B cell (primary cell): Measurements from ENCODE around the gene CABCOCO1. TPM values are rescaled to one million over a fixed set of nuclear protein-coding genes. Genes with fewer than 3 reads are reported as not detected.

Experiments used
- ATAC-seq: fragments of 200-7000 bp; cut with Tn5 transposase; one replicate; pipeline ENCODE4 v1.10.0; 2021; ENCODE audit warnings: low read depth, mild to moderate bottlenecking, moderate number of reproducible peaks, moderate library complexity
- CTCF ChIA-PET: fragments of 350-600 bp; sonication (Branson Sonifier 250); formaldehyde crosslinking; loops from one replicate; lab custom pipeline; 2021; ENCODE audit warnings: antibody characterized with exemption, inconsistent platforms; lab: Charles Lee
- POLR2A ChIA-PET: fragments of 350-600 bp; sonication (Branson Sonifier 250); formaldehyde crosslinking; loops from one replicate; lab custom pipeline; 2021; ENCODE audit warnings: antibody characterized with exemption; lab: Charles Lee
- DNase-seq: peaks from one replicate; pipeline ENCODE4 v3.0.0; 2013
- H2AFZ ChIP-seq: 2 replicates; pipeline ENCODE4 v1.6.1; 2012; ENCODE audit warnings: mild to moderate bottlenecking, low read depth, low read length; ENCODE audit not compliant: insufficient read depth, poor library complexity, severe bottlenecking
- H3K27ac ChIP-seq, 2 donors: 1 replicate in 1 of 2; 2 replicates in 1 of 2; pipeline ENCODE4 v1.5.1; 2012 to 2013; ENCODE audit warnings: low read length in 2 of 2, mild to moderate bottlenecking in 2 of 2, moderate library complexity in 1 of 2
- H3K27me3 ChIP-seq, 4 experiments: fragments of 200-600 bp in 1 of 4; sonication (generic) in 1 of 4; replicated peaks in 1 of 4; 1 replicate in 2 of 4; 2 replicates in 2 of 4; pipeline versions ENCODE4 v1.6.1 to v1.7.0; 2013 to 2016; ENCODE audit warnings: low read length in 3 of 4, mild to moderate bottlenecking in 2 of 4, mixed read lengths in 1 of 4, moderate library complexity in 1 of 4; ENCODE audit not compliant: insufficient read depth in 4 of 4, control insufficient read depth in 3 of 4; ENCODE audit errors: control extremely low read depth in 1 of 4
- H3K36me3 ChIP-seq, 2 experiments: replicated peaks in 1 of 2; 1 replicate in 1 of 2; 2 replicates in 1 of 2; pipeline versions ENCODE4 v1.6.1 to v1.7.1; 2013; ENCODE audit warnings: low read length in 1 of 2; ENCODE audit not compliant: insufficient read depth in 2 of 2, control insufficient read depth in 1 of 2; ENCODE audit errors: control extremely low read depth in 1 of 2, extremely low read depth in 1 of 2
- H3K4me1 ChIP-seq, 2 donors: fragments of 200-600 bp in 1 of 2; sonication (generic) in 1 of 2; 1 replicate in 1 of 2; 2 replicates in 1 of 2; pipeline versions ENCODE4 v1.5.1 to v1.6.1; 2013 to 2017; ENCODE audit warnings: low read length in 2 of 2; ENCODE audit not compliant: control insufficient read depth in 2 of 2, insufficient read depth in 2 of 2
- H3K4me2 ChIP-seq: replicated peaks from 2 replicates; pipeline ENCODE3; 2012; ENCODE audit warnings: mild to moderate bottlenecking, low read depth, low read length; ENCODE audit not compliant: poor library complexity, severe bottlenecking
- H3K4me3 ChIP-seq, 5 experiments: fragments of 200-600 bp in 1 of 5; sonication (generic) in 1 of 5; 1 replicate in 3 of 5; 2 replicates in 2 of 5; pipeline versions ENCODE4 v1.5.1 to v1.7.0; 2011 to 2016; ENCODE audit warnings: low read length in 4 of 5, mild to moderate bottlenecking in 4 of 5, low read depth in 2 of 5, control low read depth in 1 of 5, moderate library complexity in 1 of 5; ENCODE audit not compliant: insufficient read depth in 1 of 5; ENCODE audit errors: control extremely low read depth in 1 of 5, extremely low read depth in 1 of 5
- H3K79me2 ChIP-seq: fragments of 200-600 bp; sonication (generic); one replicate; pipeline ENCODE4 v1.6.0; 2016; ENCODE audit warnings: low read length; ENCODE audit not compliant: control insufficient read depth, insufficient read depth
- H3K9ac ChIP-seq: fragments of 200-600 bp; sonication (generic); 2 replicates; pipeline ENCODE4 v1.6.1; 2017; ENCODE audit warnings: mild to moderate bottlenecking, low read length, moderate library complexity
- H3K9me3 ChIP-seq, 3 donors: one replicate each; pipeline versions ENCODE4 v1.6.1 to v1.7.1; 2013; ENCODE audit warnings: low read length in 2 of 3; ENCODE audit not compliant: control insufficient read depth in 2 of 3, insufficient read depth in 1 of 3; ENCODE audit errors: control extremely low read depth in 1 of 3
- H4K20me1 ChIP-seq: 2 replicates; pipeline ENCODE4 v1.6.0; 2012; ENCODE audit warnings: mild to moderate bottlenecking, low read length; ENCODE audit not compliant: insufficient read depth, control insufficient read depth, poor library complexity, severe bottlenecking
- H3K27ac Mint-ChIP-seq: one replicate; pipeline ENCODE4 v1.8.0; 2021; ENCODE audit warnings: mixed read lengths
- H3K27me3 Mint-ChIP-seq: one replicate; pipeline ENCODE4 v1.8.0; 2021; ENCODE audit warnings: mixed read lengths
- H3K4me1 Mint-ChIP-seq: one replicate; pipeline ENCODE4 v1.8.0; 2021; ENCODE audit warnings: mixed read lengths
- H3K4me3 Mint-ChIP-seq: one replicate; pipeline ENCODE4 v1.8.0; 2021; ENCODE audit warnings: mixed read lengths
- H3K9me3 Mint-ChIP-seq: one replicate; pipeline ENCODE4 v1.8.0; 2022; ENCODE audit warnings: mixed read lengths; ENCODE audit not compliant: insufficient read depth
- CTCF ChIP-seq: fragments of 200-600 bp; IDR thresholded peaks from one replicate; pipeline ENCODE4 v1.8.0; 2022; ENCODE audit warnings: antibody characterized with exemption, mild to moderate bottlenecking
- EZH2 ChIP-seq: IDR thresholded peaks from 2 replicates; pipeline ENCODE4 v1.6.1; 2012; ENCODE audit warnings: borderline replicate concordance, low read depth, mild to moderate bottlenecking, moderate library complexity, low read length; ENCODE audit not compliant: insufficient read depth, poor library complexity, severe bottlenecking
- WGBS: methylation state at CpG from one replicate; pipeline ENCODE4 v1.1.5; 2013; ENCODE audit warnings: missing lambda C conversion rate; ENCODE audit not compliant: insufficient coverage; 5-methylcytosine and 5-hydroxymethylcytosine counted together
- intact Hi-C: fragments of 100-400 bp; cut with micrococcal nuclease; formaldehyde crosslinking; loops from one replicate; pipeline ENCODE4 v1.10.0; 2022
- polyA plus RNA-seq: library from polyadenylated mRNA; depleted of rRNA; stranded (reverse); fragments of >200 nt; gene quantifications from 2 replicates; pipeline ENCODE4 v1.2.3, GENCODE V29; 2012
- total RNA-seq, 2 donors: library from RNA; stranded (reverse); fragments of 120-200 nt in 1 of 2; gene quantifications; 1 replicate in 1 of 2; 2 replicates in 1 of 2; pipeline versions ENCODE4 v1.2.3 to v1.2.4, GENCODE V29; 2013 to 2022

Gene CABCOCO1
- total and polyA plus RNA-seq, 2 donors (not counting 1 experiment from before 2014, with no cell fraction given), result not detected

GRCh38 chr10:61798713-61799112, 136.0 kb downstream of the CABCOCO1 start:
- CTCF ChIA-PET, result no interaction called here
- Histone ChIP-seq H3K4me1 (no peaks in the 10 kb centered on the region), H2AFZ (no peak overlapping the region), H3K36me3 (no peaks in the 10 kb centered on the region), H3K9me3 (no peaks in the 10 kb centered on the region), H3K79me2 (no peaks in the 10 kb centered on the region), H4K20me1 (no peaks in the 10 kb centered on the region), H3K4me2 (no peak overlapping the region), H3K4me3 (no peak overlapping the region), H3K27me3 (no peaks in the 10 kb centered on the region), H3K27ac (no peak overlapping the region), H3K9ac (no peak overlapping the region)
- no peaks in the 10 kb centered on the region for H3K9me3 Mint-ChIP-seq
- H3K27me3 Mint-ChIP-seq, result no peaks in the 10 kb centered on the region
- POLR2A ChIA-PET, result no interaction called here
- H3K27ac Mint-ChIP-seq, result no peak overlapping the region
- no peak overlapping the region for H3K4me3 Mint-ChIP-seq
- H3K4me1 Mint-ChIP-seq, result no peaks in the 10 kb centered on the region
- TF ChIP-seq CTCF (no peak), EZH2 (no peak)
- DNase-seq, result no peak
- ATAC-seq, result no peak
- intact Hi-C loops, result no loop called here

DNA sequence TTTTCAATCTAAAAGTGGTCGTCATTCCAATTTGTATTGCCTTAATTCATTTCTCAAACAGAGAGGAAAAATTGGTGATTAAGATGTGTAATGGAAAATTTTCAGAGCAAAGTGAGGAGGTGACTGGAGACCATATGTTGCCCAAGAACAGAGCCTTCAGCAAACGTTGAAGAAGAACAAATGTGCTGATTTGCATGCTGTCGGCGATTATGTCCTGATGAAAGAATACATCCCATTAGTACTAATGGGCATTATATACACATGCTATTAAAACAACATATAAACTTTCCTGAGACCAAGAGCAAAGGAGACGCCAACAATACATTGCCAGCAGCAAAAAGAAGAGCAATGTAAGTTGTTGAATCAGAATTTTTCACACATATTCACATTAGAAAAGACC, 138.8 kb downstream of the CABCOCO1 start:
- CTCF ChIA-PET, result interaction anchor here (1.1 kb wide), 1 partner anchor 51 kb away, joined by 3 read pairs; no protein-coding TSS in a partner anchor
- no peak for ATAC-seq
- TF ChIP-seq CTCF (no peak), EZH2 (no peak)
- H3K4me3 Mint-ChIP-seq, result no peak overlapping the region
- no peaks in the 10 kb centered on the region for H3K27me3 ChIP-seq
- H4K20me1 ChIP-seq, result no peaks in the 10 kb centered on the region
- H3K36me3 ChIP-seq, result no peaks in the 10 kb centered on the region
- no peak overlapping the region for H3K4me3 ChIP-seq
- no peak overlapping the region for H3K27ac ChIP-seq
- no peaks in the 10 kb centered on the region for H3K4me1 ChIP-seq
- H3K27ac Mint-ChIP-seq, result no peak overlapping the region
- H3K9me3 Mint-ChIP-seq, result no peaks in the 10 kb centered on the region
- DNase-seq, result no peak
- no peaks in the 10 kb centered on the region for H3K4me1 Mint-ChIP-seq
- WGBS, result no CpG with 5 or more reads among the region's 5 CpGs
- H3K27me3 Mint-ChIP-seq, result no peaks in the 10 kb centered on the region
- H3K9ac ChIP-seq, result no peak overlapping the region
- H3K9me3 ChIP-seq, result no peaks in the 10 kb centered on the region
- no peak overlapping the region for H3K4me2 ChIP-seq
- POLR2A ChIA-PET, result no interaction called here
- intact Hi-C loops, result no loop called here
- H3K79me2 ChIP-seq, result no peaks in the 10 kb centered on the region
- no peak overlapping the region for H2AFZ ChIP-seq
